Epidermal melanocyte (primary cell): ENCODE results near the gene TIAM2.
"Not testable (repeated sequence)": the region's sequence is repeated elsewhere in the genome, so short reads cannot be mapped to it uniquely, and the experiment has no call there.

Experiments used
- DNase-seq: peaks from one replicate; pipeline ENCODE4 v3.0.0; 2011; ENCODE audit warnings: low spot score; ENCODE audit not compliant: insufficient read length

The TIAM2 gene

GRCh38 chr6:154995254-154996015 lies at the start of gene TIAM2:
Gene TIAM2, plus strand, starts transcription at chr6:154995315. Its CDS starts 133,909 bp downstream, at chr6:155129224.
- no peak for DNase-seq

- DNase-seq = no peak
Observed at GRCh38 chr6:154950979-154951344, 44.2 kb upstream of the TIAM2 start.

- no peak for DNase-seq
Observed at GRCh38 chr6:154951345-154952200, 43.5 kb upstream of the TIAM2 start.

GRCh38 chr6:154953644-154954043 lies 41.5 kb upstream of the TIAM2 start:
- DNase-seq = no peak

- DNase-seq = no peak
Observed at GRCh38 chr6:154954347-154954746, 40.8 kb upstream of the TIAM2 start.

GRCh38 chr6:154956771-154957522 lies 38.2 kb upstream of the TIAM2 start:
- DNase-seq = no peak

GRCh38 chr6:154958469-154958868 lies 36.6 kb upstream of the TIAM2 start:
- DNase-seq = no peak

- DNase-seq = no peak
Observed at GRCh38 chr6:154960299-154960843, 34.7 kb upstream of the TIAM2 start.

GRCh38 chr6:154960854-154961530 lies 34.1 kb upstream of the TIAM2 start:
- DNase-seq = no peak

- DNase-seq = no peak
Observed at GRCh38 chr6:154962753-154963152, 32.4 kb upstream of the TIAM2 start.

- DNase-seq = not testable (repeated sequence)
Observed at GRCh38 chr6:154966065-154966770, 28.9 kb upstream of the TIAM2 start.

GRCh38 chr6:154969796-154970195 lies 25.3 kb upstream of the TIAM2 start:
- DNase-seq = no peak

GRCh38 chr6:154974485-154975149 lies 20.5 kb upstream of the TIAM2 start:
- DNase-seq = no peak

GRCh38 chr6:154977588-154977987 lies 17.5 kb upstream of the TIAM2 start:
- no peak for DNase-seq

- no peak for DNase-seq
Observed at GRCh38 chr6:154980273-154981078, 14.6 kb upstream of the TIAM2 start.

GRCh38 chr6:154981079-154981870 lies 13.8 kb upstream of the TIAM2 start:
- no peak for DNase-seq

- no peak for DNase-seq
Observed at GRCh38 chr6:154984146-154984545, 11.0 kb upstream of the TIAM2 start.

GRCh38 chr6:154986787-154987235 lies 8.3 kb upstream of the TIAM2 start:
- DNase-seq = no peak
